Stimulated activated CD4-positive, alpha-beta T cell treated with anti-CD3 and anti-CD28 coated beads, Interleukin-4, amount 100 ng/mL, for 24 hours (primary cell): ENCODE measurements around the gene SNX25.
"Not testable (repeated sequence)": the region's sequence is repeated elsewhere in the genome, so short reads cannot be mapped to it uniquely, and the experiment has no call there.

ENCODE experiments used
- DNase-seq: peaks from one replicate; pipeline ENCODE4 v3.0.0-alpha.2; 2020

The SNX25 gene

GRCh38 chr4:185205073-185205472 lies 4.3 kb upstream of the SNX25 start:
- DNase-seq = not testable (repeated sequence)

- no peak for DNase-seq
Observed at GRCh38 chr4:185205697-185206342, 3.6 kb upstream of the SNX25 start.

GRCh38 chr4:185207466-185207865 lies 1.9 kb upstream of the SNX25 start:
- DNase-seq = no peak

- not testable (repeated sequence) for DNase-seq
Observed at GRCh38 chr4:185209852-185210101, 379 bp downstream of the SNX25 start.

GRCh38 chr4:185210102-185210981 lies 944 bp downstream of the SNX25 start:
- DNase-seq = peak; percentile 52

- no peak for DNase-seq
Observed at GRCh38 chr4:185211035-185211434, 1.6 kb downstream of the SNX25 start.

GRCh38 chr4:185211641-185212040 lies 2.2 kb downstream of the SNX25 start:
- DNase-seq = no peak

- DNase-seq = no peak
Observed at GRCh38 chr4:185212581-185212980, 3.2 kb downstream of the SNX25 start.

GRCh38 chr4:185213877-185214276 lies 4.5 kb downstream of the SNX25 start:
- DNase-seq = no peak

GRCh38 chr4:185215261-185215660 lies 5.9 kb downstream of the SNX25 start:
- DNase-seq = no peak

- DNase-seq = no peak
Observed at GRCh38 chr4:185217408-185217975, 8.1 kb downstream of the SNX25 start.

- DNase-seq = no peak
Observed at GRCh38 chr4:185218312-185218711, 8.9 kb downstream of the SNX25 start.

- no peak for DNase-seq
Observed at GRCh38 chr4:185219551-185220344, 10.3 kb downstream of the SNX25 start.

GRCh38 chr4:185221491-185221890 lies 12.1 kb downstream of the SNX25 start:
- no peak for DNase-seq

GRCh38 chr4:185221912-185222311 lies 12.5 kb downstream of the SNX25 start:
- DNase-seq = no peak

GRCh38 chr4:185222598-185222997 lies 13.2 kb downstream of the SNX25 start:
- no peak for DNase-seq

- DNase-seq = no peak
Observed at GRCh38 chr4:185224597-185224996, 15.2 kb downstream of the SNX25 start.

- DNase-seq = no peak
Observed at GRCh38 chr4:185225940-185226339, 16.5 kb downstream of the SNX25 start.

GRCh38 chr4:185227131-185227551 lies 17.7 kb downstream of the SNX25 start:
- no peak for DNase-seq

- no peak for DNase-seq
Observed at GRCh38 chr4:185227713-185228278, 18.4 kb downstream of the SNX25 start.

GRCh38 chr4:185229021-185229818 lies 19.8 kb downstream of the SNX25 start:
- no peak for DNase-seq

- DNase-seq = no peak
Observed at GRCh38 chr4:185232370-185232769, 23.0 kb downstream of the SNX25 start.
